ENCODE data around the gene DGKG.

DGKG gene

GRCh38 chr3:186287711-186288110 is 74.3 kb downstream of the DGKG start:
- H3K4me3 ChIP-seq (replicated peaks; ENCODE audit: insufficient read depth, low read length), result no peak overlapping the region
- H3K27ac ChIP-seq (replicated peaks), result no peak overlapping the region
- no peaks in the 10 kb centered on the region for H3K27me3 ChIP-seq (ENCODE audit: insufficient read depth, poor library complexity, severe bottlenecking)
- TF ChIP-seq POLR2AphosphoS5 (IDR thresholded peaks at IDR 0.05; ENCODE audit: low read depth) (no peak), GABPA (IDR thresholded peaks at IDR 0.05; ENCODE audit: low read depth) (no peak), CTCF (IDR thresholded peaks at IDR 0.05; ENCODE audit: insufficient read depth, low read length) (no peak), SPI1 (IDR thresholded peaks at IDR 0.05; ENCODE audit: borderline replicate concordance, low read depth) (no peak), REST (IDR thresholded peaks at IDR 0.05; ENCODE audit: insufficient replicate concordance, low read depth) (no peak)
- no peak for DNase-seq (ENCODE audit: low read depth in 1 of 2, low spot score in 1 of 2)

- H3K4me3 ChIP-seq (replicated peaks; ENCODE audit: insufficient read depth, low read length), result no peak overlapping the region
- H3K27ac ChIP-seq (replicated peaks), result no peak overlapping the region
- DNase-seq (ENCODE audit: low read depth in 1 of 2, low spot score in 1 of 2), result no peak
- no peaks in the 10 kb centered on the region for H3K27me3 ChIP-seq (ENCODE audit: insufficient read depth, poor library complexity, severe bottlenecking)
- no peak for TF ChIP-seq SPI1 (IDR thresholded peaks at IDR 0.05; ENCODE audit: borderline replicate concordance, low read depth)
These were observed 75.9 kb downstream of the DGKG start for GRCh38 chr3:186286114-186286513.

- no peaks in the 10 kb centered on the region for H3K27me3 ChIP-seq (ENCODE audit: insufficient read depth, poor library complexity, severe bottlenecking)
- H3K27ac ChIP-seq (replicated peaks), result no peak overlapping the region
- DNase-seq (ENCODE audit: low read depth in 1 of 2, low spot score in 1 of 2), result no peak
- TF ChIP-seq CTCF (IDR thresholded peaks at IDR 0.05; ENCODE audit: insufficient read depth, low read length) (no peak), POLR2AphosphoS5 (IDR thresholded peaks at IDR 0.05; ENCODE audit: low read depth) (no peak), REST (IDR thresholded peaks at IDR 0.05; ENCODE audit: insufficient replicate concordance, low read depth) (no peak), SPI1 (IDR thresholded peaks at IDR 0.05; ENCODE audit: borderline replicate concordance, low read depth) (no peak), GABPA (IDR thresholded peaks at IDR 0.05; ENCODE audit: low read depth) (no peak)
- no peak overlapping the region for H3K4me3 ChIP-seq (replicated peaks; ENCODE audit: insufficient read depth, low read length)
These were observed 77.4 kb downstream of the DGKG start for GRCh38 chr3:186284661-186285060.

GRCh38 chr3:186284349-186284652 is 77.7 kb downstream of the DGKG start:
- no peak for TF ChIP-seq POLR2AphosphoS5 (IDR thresholded peaks at IDR 0.05; ENCODE audit: low read depth)
- H3K27ac ChIP-seq (replicated peaks), result no peak overlapping the region
- DNase-seq (ENCODE audit: low read depth in 1 of 2, low spot score in 1 of 2), result no peak
- no peaks in the 10 kb centered on the region for H3K27me3 ChIP-seq (ENCODE audit: insufficient read depth, poor library complexity, severe bottlenecking)
- no peak overlapping the region for H3K4me3 ChIP-seq (replicated peaks; ENCODE audit: insufficient read depth, low read length)

- no peak for DNase-seq (ENCODE audit: low read depth in 1 of 2, low spot score in 1 of 2)
- Histone ChIP-seq H3K27ac (replicated peaks) (no peak overlapping the region), H3K4me3 (replicated peaks; ENCODE audit: insufficient read depth, low read length) (no peak overlapping the region), H3K27me3 (ENCODE audit: insufficient read depth, poor library complexity, severe bottlenecking) (no peaks in the 10 kb centered on the region)
- TF ChIP-seq CTCF (IDR thresholded peaks at IDR 0.05; ENCODE audit: insufficient read depth, low read length) (no peak), GABPA (IDR thresholded peaks at IDR 0.05; ENCODE audit: low read depth) (no peak), SPI1 (IDR thresholded peaks at IDR 0.05; ENCODE audit: borderline replicate concordance, low read depth) (no peak), POLR2AphosphoS5 (IDR thresholded peaks at IDR 0.05; ENCODE audit: low read depth) (no peak), REST (IDR thresholded peaks at IDR 0.05; ENCODE audit: insufficient replicate concordance, low read depth) (no peak)
These were observed 78.2 kb downstream of the DGKG start for GRCh38 chr3:186283651-186284348.

All from HL-60 (cell line).